22Rv1 (cell line): Measurements from ENCODE around the gene CHID1.

Experiments used
- CTCF ChIP-seq: fragments of 450-650 bp; IDR thresholded peaks from 2 replicates; pipeline ENCODE4 v1.5.1; 2017; ENCODE audit warnings: mild to moderate bottlenecking
- ZFX ChIP-seq: fragments of 450-650 bp; IDR thresholded peaks from 2 replicates; pipeline ENCODE4 v1.6.1; 2017; ENCODE audit warnings: antibody characterized with exemption, borderline replicate concordance

- TF ChIP-seq CTCF (no peak), ZFX (no peak)
Measured at GRCh38 chr11:860234-861104, 50.1 kb downstream of the CHID1 start.
